Activated CD4-positive, alpha-beta T cell treated with anti-CD3 and anti-CD28 coated beads for 36 hours (primary cell): Measurements from ENCODE around the gene PABPC1L. TPM values are rescaled to one million over a fixed set of nuclear protein-coding genes. Genes with fewer than 3 reads are reported as not detected.

Experiments
- ATAC-seq: fragments of 200-7000 bp; cut with Tn5 transposase; one replicate; pipeline ENCODE4 v1.10.0; 2021; ENCODE audit warnings: mild to moderate bottlenecking, moderate library complexity
- CTCF ChIA-PET: fragments of 350-600 bp; sonication (Branson Sonifier 250); formaldehyde crosslinking; loops from one replicate; lab custom pipeline; 2021; ENCODE audit warnings: antibody characterized with exemption; lab: Charles Lee
- POLR2A ChIA-PET: fragments of 350-600 bp; sonication (Branson Sonifier 250); formaldehyde crosslinking; loops from one replicate; lab custom pipeline; 2021; ENCODE audit warnings: antibody characterized with exemption, inconsistent platforms; lab: Charles Lee
- DNase-seq: peaks from one replicate; pipeline ENCODE4 v3.0.0-alpha.2; 2020
- H3K27ac Mint-ChIP-seq: one replicate; pipeline ENCODE4 v1.8.0; 2021; ENCODE audit warnings: mixed read lengths
- H3K27me3 Mint-ChIP-seq: one replicate; pipeline ENCODE4 v1.8.0; 2021; ENCODE audit warnings: mixed read lengths
- H3K36me3 Mint-ChIP-seq: one replicate; pipeline ENCODE4 v1.8.0; 2021; ENCODE audit warnings: low read depth, mixed read lengths
- H3K4me1 Mint-ChIP-seq: one replicate; pipeline ENCODE4 v1.8.0; 2021; ENCODE audit warnings: mixed read lengths
- H3K4me3 Mint-ChIP-seq: one replicate; pipeline ENCODE4 v1.8.0; 2021; ENCODE audit warnings: mild to moderate bottlenecking, moderate library complexity, mixed read lengths
- H3K9me3 Mint-ChIP-seq: one replicate; pipeline ENCODE4 v1.8.0; 2021; ENCODE audit warnings: low read depth, mixed read lengths
- intact Hi-C, 2 experiments: fragments of 100-400 bp; cut with DNase I in 1 of 2; cut with micrococcal nuclease in 1 of 2; formaldehyde crosslinking; loops; one replicate each; pipeline versions ENCODE4 v1.14.2 to v1.15.1; 2022 to 2024; cut with DNase I, micrococcal nuclease
- total RNA-seq, 2 experiments: library from RNA; stranded (reverse); gene quantifications; one replicate each; pipeline ENCODE4 v1.2.3, GENCODE V29; 2021

The PABPC1L gene
- total RNA-seq, 2 experiments from 2014 or later, result 61.7 to 71.3 TPM

DNA sequence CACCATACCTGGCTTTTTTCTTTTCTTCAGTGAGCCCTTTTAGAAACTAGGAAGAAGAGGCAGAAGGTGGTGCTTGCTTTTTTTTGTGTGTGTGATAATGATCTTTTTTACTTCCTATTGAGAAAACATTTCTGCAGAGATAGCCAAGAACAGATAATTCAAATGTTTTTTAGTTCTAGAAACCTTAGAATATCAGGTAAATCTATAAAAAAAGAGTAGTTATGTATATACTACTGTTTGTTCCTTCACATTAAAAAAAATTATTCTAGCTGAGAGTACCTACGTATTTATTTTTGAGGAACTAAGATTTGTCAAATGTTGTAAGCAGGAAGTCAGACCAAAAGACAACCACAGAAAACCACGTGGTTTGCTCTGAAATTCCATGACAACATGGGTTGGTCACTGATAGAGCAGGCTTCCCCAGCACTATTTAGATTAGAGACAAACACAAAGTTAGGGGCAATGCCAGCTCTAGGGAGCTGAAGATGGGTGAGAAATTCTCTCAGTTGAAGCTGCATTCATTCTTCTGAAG is 69.3 kb downstream of the PABPC1L start:
- H3K4me3 Mint-ChIP-seq, result peak overlapping the region; percentile 10
- ATAC-seq, result peak; percentile 75
- H3K4me1 Mint-ChIP-seq, result peaks cover 90% of the 10 kb centered on the region
- peaks cover 84% of the 10 kb centered on the region for H3K36me3 Mint-ChIP-seq
- ChIA-PET POLR2A (interaction anchor here (0.7 to 1.8 kb wide), 2 partner anchors 9 to 428 kb away, joined by 6 to 8 read pairs; no protein-coding TSS in a partner anchor), CTCF (interaction anchor here (0.7 to 3.3 kb wide), 7 partner anchors 11 to 157 kb away, joined by 3 to 18 read pairs (median 4); partner anchors contain the start of gene TOMM34)
- intact Hi-C loops, result loop anchor here (1.0 to 10.0 kb wide), 3 partner anchors 8 to 484 kb away; no protein-coding TSS in a partner anchor
- DNase-seq, result peak; percentile 74
- H3K27me3 Mint-ChIP-seq, result no peaks in the 10 kb centered on the region
- no peaks in the 10 kb centered on the region for H3K9me3 Mint-ChIP-seq
- H3K27ac Mint-ChIP-seq, result peak overlapping the region; percentile 95

DNA sequence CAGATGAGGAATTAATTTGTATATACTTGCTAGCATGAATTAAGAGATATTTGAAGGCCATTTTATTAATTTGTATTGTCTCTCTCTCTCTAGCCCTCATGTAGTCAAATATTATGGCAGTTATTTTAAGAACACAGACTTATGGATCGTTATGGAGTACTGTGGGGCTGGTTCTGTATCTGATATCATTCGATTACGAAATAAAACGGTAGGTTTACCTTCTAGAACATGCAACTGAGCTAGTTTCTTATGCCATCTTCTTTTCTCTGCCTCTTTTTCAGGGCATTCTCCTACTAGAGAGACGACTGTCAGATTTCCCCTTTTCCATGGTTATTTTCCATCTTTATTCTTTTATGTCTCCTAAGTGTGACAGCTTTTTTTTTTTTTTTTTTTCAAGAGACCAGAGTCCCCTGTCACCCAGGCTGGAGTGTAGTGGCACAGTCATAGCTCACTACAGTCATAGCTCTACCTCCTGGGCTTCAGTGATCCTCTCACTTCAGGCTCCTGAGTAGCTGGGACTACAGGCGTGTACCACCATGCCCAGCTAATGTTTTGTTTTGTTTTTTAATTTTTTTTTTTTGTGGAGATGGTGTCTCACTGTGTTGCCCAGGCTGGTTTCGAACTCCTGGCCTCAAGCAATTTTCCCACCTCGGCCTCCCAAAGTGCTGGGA is 72.0 kb downstream of the PABPC1L start:
- H3K4me3 Mint-ChIP-seq, result no peak overlapping the region
- ATAC-seq, result peak; percentile 85
- H3K4me1 Mint-ChIP-seq, result peaks cover 83% of the 10 kb centered on the region
- no peaks in the 10 kb centered on the region for H3K27me3 Mint-ChIP-seq
- intact Hi-C loops, result no loop called here
- H3K27ac Mint-ChIP-seq, result peak overlapping the region; percentile 95
- CTCF ChIA-PET, result interaction anchor here (0.7 to 1.0 kb wide), 3 partner anchors 12 to 96 kb away, joined by 3 read pairs; partner anchors contain the start of gene YWHAB
- no peaks in the 10 kb centered on the region for H3K9me3 Mint-ChIP-seq
- peak; percentile 40 for DNase-seq
- peaks cover 77% of the 10 kb centered on the region for H3K36me3 Mint-ChIP-seq
- POLR2A ChIA-PET, result interaction anchor here (0.6 to 0.8 kb wide), 2 partner anchors 20 to 25 kb away, joined by 5 to 7 read pairs; no protein-coding TSS in a partner anchor

DNA sequence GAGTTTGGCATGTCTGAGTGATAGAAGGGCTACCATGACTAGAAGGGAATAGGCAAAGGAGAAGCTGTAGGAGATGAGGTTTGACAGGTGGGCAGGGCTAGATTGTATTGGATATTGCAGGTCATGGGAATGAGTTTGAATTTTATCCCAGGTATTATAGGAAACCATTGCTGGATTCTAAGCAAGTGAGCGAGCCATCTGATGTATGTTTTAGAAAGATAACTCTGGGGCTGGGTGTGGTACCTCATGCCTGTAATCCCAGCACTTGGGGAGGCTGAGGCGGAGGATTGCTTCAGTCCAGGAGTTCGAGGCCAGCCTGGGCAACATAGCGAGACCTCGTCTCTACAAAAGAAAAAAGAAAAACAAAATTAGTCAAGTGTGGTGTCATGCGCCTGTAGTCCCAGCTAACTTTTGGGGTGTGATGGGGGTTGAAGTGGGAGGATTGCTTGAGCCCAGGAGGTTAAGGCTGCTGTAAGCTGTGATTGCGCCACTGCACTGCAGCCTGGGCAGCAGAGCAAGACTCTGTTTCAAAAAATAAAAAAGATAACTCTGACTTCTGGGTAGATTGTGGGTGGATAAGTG is 73.3 kb downstream of the PABPC1L start:
- Mint-ChIP-seq H3K27ac (peak overlapping the region; percentile 63), H3K4me3 (no peak overlapping the region), H3K36me3 (peaks cover 74% of the 10 kb centered on the region), H3K27me3 (no peaks in the 10 kb centered on the region), H3K9me3 (no peaks in the 10 kb centered on the region), H3K4me1 (peaks cover 76% of the 10 kb centered on the region)
- ChIA-PET CTCF (interaction anchor here (0.7 kb wide), 1 partner anchor 13 kb away, joined by 4 read pairs; no protein-coding TSS in a partner anchor), POLR2A (no interaction called here)
- ATAC-seq (no peak), DNase-seq (no peak)
- intact Hi-C loops, result no loop called here

DNA sequence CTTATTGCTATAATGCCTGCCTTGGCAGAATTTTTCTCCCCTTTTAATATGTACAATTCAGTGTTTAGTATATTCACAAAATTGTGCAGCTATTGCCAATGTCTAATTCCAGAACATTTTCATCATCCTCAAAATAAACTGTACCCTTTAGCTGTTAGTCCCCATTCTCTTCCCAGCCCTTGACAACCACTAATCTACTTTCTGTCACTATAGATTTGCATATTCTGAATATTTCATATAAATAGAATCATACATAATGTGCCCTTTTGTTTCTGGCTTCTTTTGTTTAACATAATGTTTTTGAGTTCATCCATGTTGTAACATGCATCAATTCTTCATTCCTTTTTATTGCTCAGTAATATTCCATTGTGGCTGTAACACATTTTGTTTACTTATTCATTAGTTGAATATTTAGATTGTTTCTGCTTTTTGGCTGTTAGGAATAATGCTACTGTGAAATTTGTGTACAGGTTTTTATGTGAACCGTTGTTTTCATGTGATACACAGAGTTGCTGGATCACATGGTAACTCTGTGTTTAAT is 78.8 kb downstream of the PABPC1L start:
- H3K36me3 Mint-ChIP-seq, result peaks cover 65% of the 10 kb centered on the region

More for the DNA sequence above, 78.8 kb downstream of the PABPC1L start:
- Mint-ChIP-seq H3K27me3 (no peaks in the 10 kb centered on the region), H3K4me1 (peaks cover 76% of the 10 kb centered on the region), H3K27ac (peak overlapping the region; percentile 94), H3K9me3 (no peaks in the 10 kb centered on the region), H3K4me3 (no peak overlapping the region)
- POLR2A ChIA-PET, result interaction anchor here (1.1 kb wide), 1 partner anchor 10 kb away, joined by 3 read pairs; no protein-coding TSS in a partner anchor
- ATAC-seq (no peak), DNase-seq (no peak)
- CTCF ChIA-PET, result interaction anchor here (3.4 kb wide), 1 partner anchor 11 kb away, joined by 18 read pairs; no protein-coding TSS in a partner anchor
- intact Hi-C loops, result no loop called here

Other genes with a start within 250 kb of the PABPC1L start
- gene CCN5, start 194.7 kb upstream of the PABPC1L start, total RNA-seq, result not detected
- gene KCNK15, start 164.2 kb upstream of the PABPC1L start, total RNA-seq, result 1 to 10 TPM; 1.1 to 1.4 TPM
- not detected for gene RIMS4, start 99.5 kb upstream of the PABPC1L start, total RNA-seq
- 100 to 1,000 TPM; 273 to 326 TPM for gene YWHAB, start 24.4 kb upstream of the PABPC1L start, total RNA-seq
- 10 to 100 TPM; 56.5 to 61.2 TPM for gene TOMM34, start 50.3 kb downstream of the PABPC1L start, total RNA-seq
- gene STK4, start 56.5 kb downstream of the PABPC1L start, total RNA-seq, result 100 to 1,000 TPM; 156 to 164 TPM
- under 1 TPM; 0.66 to 0.79 TPM for gene KCNS1, start 191.1 kb downstream of the PABPC1L start, total RNA-seq
- under 1 TPM; 0.23 TPM for gene WFDC5, start 205.1 kb downstream of the PABPC1L start, total RNA-seq
- gene WFDC12, start 214.4 kb downstream of the PABPC1L start, total RNA-seq, result not detected